ENCODE measurements around the gene LSM4. TPM values are rescaled to one million over a fixed set of nuclear protein-coding genes. Genes with fewer than 3 reads are reported as not detected.
A peak's percentile ranks its signal among the peaks of the same experiment; 100 is the strongest.

The LSM4 gene
- total and polyA plus RNA-seq, 2 experiments from 2014 or later: 591 to 637 TPM

GRCh38 chr19:18328340-18329034 is 5.6 kb upstream of the LSM4 start:
- Histone ChIP-seq H3K36me3 (ENCODE audit: insufficient read depth) (no peaks in the 10 kb centered on the region), H3K27me3 (ENCODE audit: insufficient read depth) (no peaks in the 10 kb centered on the region), H3F3A (replicated peaks; ENCODE audit: low read depth) (peaks cover 11% of the 10 kb centered on the region; the same call in 1 of the 2 replicates), H4K20me1 (replicated peaks; ENCODE audit: insufficient read depth) (no peaks in the 10 kb centered on the region), H3K79me2 (replicated peaks; ENCODE audit: insufficient read depth) (no peaks in the 10 kb centered on the region), H2AFZ (no peak overlapping the region; the same call in 1 of the 2 replicates), H3K4me1 (ENCODE audit: insufficient read depth) (peaks cover 3% of the 10 kb centered on the region; the same call in 1 of the 2 replicates), H3K27ac (ENCODE audit: low read depth) (no peak overlapping the region), H3K4me2 (peak overlapping the region; percentile 69), H3K9me2 (ENCODE audit: insufficient read depth) (no peaks in the 10 kb centered on the region), H3K4me3 (peak overlapping the region; percentile 37)
- peaks cover 14% of the 10 kb centered on the region for H3K4me1 Mint-ChIP-seq
- peak overlapping the region; percentile 78 for H3K4me3 Mint-ChIP-seq
- no peaks in the 10 kb centered on the region for H3K36me3 Mint-ChIP-seq (ENCODE audit: low read depth)
- peak overlapping the region; percentile 90 for H3K27ac Mint-ChIP-seq
- DNase-seq (ENCODE audit: low spot score) (peak; percentile 98), ATAC-seq (peak; percentile 97)
- TF ChIP-seq CTCF (conservative IDR thresholded peaks at IDR 0.05; ENCODE audit: low read depth in 2 of 2) (peak; percentile 87 to 93), POLR2AphosphoS5 (IDR thresholded peaks at IDR 0.05; ENCODE audit: low read depth) (peak; percentile 84), CREB1 (CRISPR knock-in tag; IDR thresholded peaks at IDR 0.05; ENCODE audit: low read depth) (peak; percentile 17; the same call in 1 of the 2 replicates), ZNF114 (CRISPR knock-in tag; IDR thresholded peaks at IDR 0.05) (no peak), EZH2 (IDR thresholded peaks at IDR 0.05; ENCODE audit: low read depth, unreplicated experiment) (no peak), JUNB (IDR thresholded peaks at IDR 0.05; ENCODE audit: unreplicated experiment) (peak; percentile 66)
- no peaks in the 10 kb centered on the region for H3K9me3 Mint-ChIP-seq
- peaks cover 15% of the 10 kb centered on the region for H3K27me3 Mint-ChIP-seq (ENCODE audit: insufficient read depth, low read depth, poor library complexity)

DNA sequence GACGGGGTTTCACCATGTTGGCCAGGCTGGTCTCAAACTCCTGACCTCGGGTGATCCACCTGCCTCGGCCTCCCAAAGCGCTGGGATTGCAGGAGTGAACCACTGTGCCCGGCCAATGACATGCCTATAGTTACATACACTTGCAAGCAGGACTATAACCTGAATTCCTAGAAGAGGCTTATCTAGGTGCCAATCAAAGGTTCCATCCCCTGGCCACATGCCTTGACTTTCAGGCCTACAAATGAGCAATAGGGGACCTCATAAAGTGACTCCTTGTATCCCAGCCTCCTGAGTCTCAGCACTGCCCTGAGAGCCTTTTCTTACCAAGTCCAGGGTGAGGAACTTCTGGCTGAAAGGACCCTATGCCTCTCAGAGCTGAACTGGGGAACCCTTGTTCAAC is 3.9 kb upstream of the LSM4 start:
- no peaks in the 10 kb centered on the region for H3K9me2 ChIP-seq (ENCODE audit: insufficient read depth)
- TF ChIP-seq STAT1 (IDR thresholded peaks at IDR 0.05; ENCODE audit: unreplicated experiment) (no peak), POLR2AphosphoS5 (IDR thresholded peaks at IDR 0.05; ENCODE audit: low read depth) (no peak), ZNF114 (CRISPR knock-in tag; IDR thresholded peaks at IDR 0.05) (no peak), ZNF331 (CRISPR knock-in tag; IDR thresholded peaks at IDR 0.05; ENCODE audit: low read depth) (no peak), CREB1 (CRISPR knock-in tag; IDR thresholded peaks at IDR 0.05; ENCODE audit: low read depth) (no peak), EZH2 (IDR thresholded peaks at IDR 0.05; ENCODE audit: low read depth, unreplicated experiment) (no peak), EZH2phosphoT487 (IDR thresholded peaks at IDR 0.05; ENCODE audit: unreplicated experiment) (no peak), NANOG (IDR thresholded peaks at IDR 0.05; ENCODE audit: borderline replicate concordance) (no peak)
- TF ChIP-seq, protein P1, sequence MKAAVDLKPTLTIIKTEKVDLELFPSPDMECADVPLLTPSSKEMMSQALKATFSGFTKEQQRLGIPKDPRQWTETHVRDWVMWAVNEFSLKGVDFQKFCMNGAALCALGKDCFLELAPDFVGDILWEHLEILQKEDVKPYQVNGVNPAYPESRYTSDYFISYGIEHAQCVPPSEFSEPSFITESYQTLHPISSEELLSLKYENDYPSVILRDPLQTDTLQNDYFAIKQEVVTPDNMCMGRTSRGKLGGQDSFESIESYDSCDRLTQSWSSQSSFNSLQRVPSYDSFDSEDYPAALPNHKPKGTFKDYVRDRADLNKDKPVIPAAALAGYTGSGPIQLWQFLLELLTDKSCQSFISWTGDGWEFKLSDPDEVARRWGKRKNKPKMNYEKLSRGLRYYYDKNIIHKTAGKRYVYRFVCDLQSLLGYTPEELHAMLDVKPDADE (IDR thresholded peaks at IDR 0.05): no peak
- TF ChIP-seq, protein P2, sequence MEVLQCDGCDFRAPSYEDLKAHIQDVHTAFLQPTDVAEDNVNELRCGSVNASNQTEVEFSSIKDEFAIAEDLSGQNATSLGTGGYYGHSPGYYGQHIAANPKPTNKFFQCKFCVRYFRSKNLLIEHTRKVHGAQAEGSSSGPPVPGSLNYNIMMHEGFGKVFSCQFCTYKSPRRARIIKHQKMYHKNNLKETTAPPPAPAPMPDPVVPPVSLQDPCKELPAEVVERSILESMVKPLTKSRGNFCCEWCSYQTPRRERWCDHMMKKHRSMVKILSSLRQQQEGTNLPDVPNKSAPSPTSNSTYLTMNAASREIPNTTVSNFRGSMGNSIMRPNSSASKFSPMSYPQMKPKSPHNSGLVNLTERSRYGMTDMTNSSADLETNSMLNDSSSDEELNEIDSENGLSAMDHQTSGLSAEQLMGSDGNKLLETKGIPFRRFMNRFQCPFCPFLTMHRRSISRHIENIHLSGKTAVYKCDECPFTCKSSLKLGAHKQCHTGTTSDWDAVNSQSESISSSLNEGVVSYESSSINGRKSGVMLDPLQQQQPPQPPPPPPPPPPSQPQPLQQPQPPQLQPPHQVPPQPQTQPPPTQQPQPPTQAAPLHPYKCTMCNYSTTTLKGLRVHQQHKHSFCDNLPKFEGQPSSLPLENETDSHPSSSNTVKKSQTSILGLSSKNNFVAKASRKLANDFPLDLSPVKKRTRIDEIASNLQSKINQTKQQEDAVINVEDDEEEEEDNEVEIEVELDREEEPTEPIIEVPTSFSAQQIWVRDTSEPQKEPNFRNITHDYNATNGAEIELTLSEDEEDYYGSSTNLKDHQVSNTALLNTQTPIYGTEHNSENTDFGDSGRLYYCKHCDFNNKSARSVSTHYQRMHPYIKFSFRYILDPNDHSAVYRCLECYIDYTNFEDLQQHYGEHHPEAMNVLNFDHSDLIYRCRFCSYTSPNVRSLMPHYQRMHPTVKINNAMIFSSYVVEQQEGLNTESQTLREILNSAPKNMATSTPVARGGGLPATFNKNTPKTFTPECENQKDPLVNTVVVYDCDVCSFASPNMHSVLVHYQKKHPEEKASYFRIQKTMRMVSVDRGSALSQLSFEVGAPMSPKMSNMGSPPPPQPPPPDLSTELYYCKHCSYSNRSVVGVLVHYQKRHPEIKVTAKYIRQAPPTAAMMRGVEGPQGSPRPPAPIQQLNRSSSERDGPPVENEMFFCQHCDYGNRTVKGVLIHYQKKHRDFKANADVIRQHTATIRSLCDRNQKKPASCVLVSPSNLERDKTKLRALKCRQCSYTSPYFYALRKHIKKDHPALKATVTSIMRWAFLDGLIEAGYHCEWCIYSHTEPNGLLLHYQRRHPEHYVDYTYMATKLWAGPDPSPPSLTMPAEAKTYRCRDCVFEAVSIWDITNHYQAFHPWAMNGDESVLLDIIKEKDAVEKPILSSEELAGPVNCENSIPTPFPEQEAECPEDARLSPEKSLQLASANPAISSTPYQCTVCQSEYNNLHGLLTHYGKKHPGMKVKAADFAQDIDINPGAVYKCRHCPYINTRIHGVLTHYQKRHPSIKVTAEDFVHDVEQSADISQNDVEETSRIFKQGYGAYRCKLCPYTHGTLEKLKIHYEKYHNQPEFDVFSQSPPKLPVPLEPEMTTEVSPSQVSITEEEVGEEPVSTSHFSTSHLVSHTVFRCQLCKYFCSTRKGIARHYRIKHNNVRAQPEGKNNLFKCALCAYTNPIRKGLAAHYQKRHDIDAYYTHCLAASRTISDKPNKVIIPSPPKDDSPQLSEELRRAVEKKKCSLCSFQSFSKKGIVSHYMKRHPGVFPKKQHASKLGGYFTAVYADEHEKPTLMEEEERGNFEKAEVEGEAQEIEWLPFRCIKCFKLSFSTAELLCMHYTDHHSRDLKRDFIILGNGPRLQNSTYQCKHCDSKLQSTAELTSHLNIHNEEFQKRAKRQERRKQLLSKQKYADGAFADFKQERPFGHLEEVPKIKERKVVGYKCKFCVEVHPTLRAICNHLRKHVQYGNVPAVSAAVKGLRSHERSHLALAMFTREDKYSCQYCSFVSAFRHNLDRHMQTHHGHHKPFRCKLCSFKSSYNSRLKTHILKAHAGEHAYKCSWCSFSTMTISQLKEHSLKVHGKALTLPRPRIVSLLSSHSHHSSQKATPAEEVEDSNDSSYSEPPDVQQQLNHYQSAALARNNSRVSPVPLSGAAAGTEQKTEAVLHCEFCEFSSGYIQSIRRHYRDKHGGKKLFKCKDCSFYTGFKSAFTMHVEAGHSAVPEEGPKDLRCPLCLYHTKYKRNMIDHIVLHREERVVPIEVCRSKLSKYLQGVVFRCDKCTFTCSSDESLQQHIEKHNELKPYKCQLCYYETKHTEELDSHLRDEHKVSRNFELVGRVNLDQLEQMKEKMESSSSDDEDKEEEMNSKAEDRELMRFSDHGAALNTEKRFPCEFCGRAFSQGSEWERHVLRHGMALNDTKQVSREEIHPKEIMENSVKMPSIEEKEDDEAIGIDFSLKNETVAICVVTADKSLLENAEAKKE (CRISPR knock-in tag; IDR thresholded peaks at IDR 0.05): no peak
- no peak overlapping the region for H3K4me3 Mint-ChIP-seq
- peaks cover 11% of the 10 kb centered on the region for H3K27me3 Mint-ChIP-seq (ENCODE audit: insufficient read depth, low read depth, poor library complexity)
- no peak overlapping the region for H3K4me3 ChIP-seq
- H3K4me1 Mint-ChIP-seq: peaks cover 24% of the 10 kb centered on the region
- H3K9me3 Mint-ChIP-seq: no peaks in the 10 kb centered on the region
- no peaks in the 10 kb centered on the region for H4K20me1 ChIP-seq (replicated peaks; ENCODE audit: insufficient read depth)
- H3F3A ChIP-seq (replicated peaks; ENCODE audit: low read depth): peaks cover 17% of the 10 kb centered on the region; the same call in 1 of the 2 replicates
- H3K4me2 ChIP-seq: no peak overlapping the region
- peak overlapping the region; percentile 19; the same call in 1 of the 2 replicates for H2AFZ ChIP-seq
- no peak overlapping the region for H3K27ac ChIP-seq (ENCODE audit: low read depth)
- DNase-seq (ENCODE audit: low spot score): no peak
- peaks cover 5% of the 10 kb centered on the region; the same call in 2 of the 3 replicates for H3K36me3 Mint-ChIP-seq (ENCODE audit: low read depth)
- peaks cover 9% of the 10 kb centered on the region for H3K79me2 ChIP-seq (replicated peaks; ENCODE audit: insufficient read depth)
- no peaks in the 10 kb centered on the region for H3K36me3 ChIP-seq (ENCODE audit: insufficient read depth)
- no peaks in the 10 kb centered on the region for H3K27me3 ChIP-seq (ENCODE audit: insufficient read depth)
- H3K4me1 ChIP-seq (ENCODE audit: insufficient read depth): peaks cover 9% of the 10 kb centered on the region
- no peak for ATAC-seq
- no peak overlapping the region for H3K27ac Mint-ChIP-seq

Measured in GM23338 (cell line).